PC-9 (cell line): ENCODE measurements around the gene GALNT2. TPM values are rescaled to one million over a fixed set of nuclear protein-coding genes. Genes with fewer than 3 reads are reported as not detected.

ENCODE experiments used
- BruUV-seq: library from RNA; stranded (reverse); fragments of 400-500 nt; replicated peaks from 2 replicates; lab custom pipeline; 2021; lab: Mats Ljungman, UMichigan
- CTCF ChIA-PET: fragments of 300-600 bp; sonication (Branson Sonifier 250); formaldehyde crosslinking; loops from one replicate; lab custom pipeline; 2022; ENCODE audit warnings: antibody characterized with exemption; lab: Charles Lee
- POLR2A ChIA-PET: fragments of 300-600 bp; sonication (Branson Sonifier 250); formaldehyde crosslinking; loops from one replicate; lab custom pipeline; 2022; ENCODE audit warnings: antibody characterized with exemption; ENCODE audit not compliant: unreplicated experiment; lab: Charles Lee
- DNase-seq, 2 experiments: peaks; one replicate each; pipeline versions ENCODE4 v3.0.0 to v3.0.0-alpha.2; 2015 to 2022; ENCODE audit warnings: mixed read lengths in 1 of 2
- H2AFZ ChIP-seq: fragments of 200-600 bp; sonication (generic); 2 replicates; pipeline ENCODE4 v1.8.1; 2017; ENCODE audit warnings: antibody characterized with exemption
- H3F3A ChIP-seq: fragments of 200-600 bp; sonication (generic); 2 replicates; pipeline ENCODE4 v1.8.1; 2017; ENCODE audit warnings: antibody characterized with exemption, mild to moderate bottlenecking, low read depth; ENCODE audit not compliant: insufficient read depth
- H3K27ac ChIP-seq: fragments of 200-600 bp; sonication (generic); 2 replicates; pipeline ENCODE4 v1.6.1; 2016; ENCODE audit warnings: mixed run types
- H3K27me3 ChIP-seq: fragments of 200-600 bp; sonication (generic); 2 replicates; pipeline ENCODE4 v1.6.1; 2016; ENCODE audit warnings: low read depth, mixed run types; ENCODE audit not compliant: insufficient read depth
- H3K36me3 ChIP-seq: fragments of 200-600 bp; sonication (generic); 2 replicates; pipeline ENCODE4 v1.6.1; 2016; ENCODE audit warnings: low read depth, mixed run types
- H3K4me1 ChIP-seq: fragments of 200-600 bp; sonication (generic); replicated peaks from 2 replicates; pipeline ENCODE4 v1.6.1; 2016; ENCODE audit warnings: mixed run types; ENCODE audit not compliant: insufficient read depth
- H3K4me2 ChIP-seq: fragments of 200-600 bp; sonication (generic); 2 replicates; pipeline ENCODE4 v1.6.1; 2017; ENCODE audit warnings: mixed run types
- H3K4me3 ChIP-seq: fragments of 200-600 bp; sonication (generic); 2 replicates; pipeline ENCODE4 v1.6.1; 2016; ENCODE audit warnings: mixed run types
- H3K79me2 ChIP-seq: fragments of 200-600 bp; sonication (generic); 2 replicates; pipeline ENCODE4 v1.6.1; 2017; ENCODE audit warnings: low read depth, mixed run types
- H3K9me2 ChIP-seq: fragments of 200-600 bp; sonication (generic); 2 replicates; pipeline ENCODE4 v1.8.1; 2017; ENCODE audit warnings: mild to moderate bottlenecking; ENCODE audit not compliant: insufficient read depth
- H3K9me3 ChIP-seq: fragments of 200-600 bp; sonication (generic); 2 replicates; pipeline ENCODE4 v1.8.1; 2016; ENCODE audit warnings: low read depth; ENCODE audit not compliant: insufficient read depth
- H4K20me1 ChIP-seq: fragments of 200-600 bp; sonication (generic); 2 replicates; pipeline ENCODE4 v1.8.1; 2017; ENCODE audit not compliant: insufficient read depth
- EZH2 ChIP-seq: fragments of 200-600 bp; sonication (generic); IDR thresholded peaks from 2 replicates; pipeline ENCODE4 v1.8.0; 2017; ENCODE audit warnings: antibody characterized with exemption, low read depth
- intact Hi-C: fragments of 100-400 bp; cut with micrococcal nuclease; formaldehyde crosslinking; loops from one replicate; pipeline ENCODE4 v1.10.0; 2022; ENCODE audit not compliant: unreplicated experiment
- total RNA-seq: library from RNA; stranded (reverse); gene quantifications from 2 replicates; pipeline ENCODE4 v1.2.3, GENCODE V29; 2021
- TF ChIP-seq, protein P1 (sequence below): fragments of 200-600 bp; sonication (generic); conservative IDR thresholded peaks from 2 replicates; pipeline ENCODE4 v1.6.1; 2017; ENCODE audit warnings: mixed run types, antibody characterized with exemption, mild to moderate bottlenecking, moderate library complexity

GALNT2 gene
- total RNA-seq, 1 experiment from 2014 or later: 121 TPM

DNA sequence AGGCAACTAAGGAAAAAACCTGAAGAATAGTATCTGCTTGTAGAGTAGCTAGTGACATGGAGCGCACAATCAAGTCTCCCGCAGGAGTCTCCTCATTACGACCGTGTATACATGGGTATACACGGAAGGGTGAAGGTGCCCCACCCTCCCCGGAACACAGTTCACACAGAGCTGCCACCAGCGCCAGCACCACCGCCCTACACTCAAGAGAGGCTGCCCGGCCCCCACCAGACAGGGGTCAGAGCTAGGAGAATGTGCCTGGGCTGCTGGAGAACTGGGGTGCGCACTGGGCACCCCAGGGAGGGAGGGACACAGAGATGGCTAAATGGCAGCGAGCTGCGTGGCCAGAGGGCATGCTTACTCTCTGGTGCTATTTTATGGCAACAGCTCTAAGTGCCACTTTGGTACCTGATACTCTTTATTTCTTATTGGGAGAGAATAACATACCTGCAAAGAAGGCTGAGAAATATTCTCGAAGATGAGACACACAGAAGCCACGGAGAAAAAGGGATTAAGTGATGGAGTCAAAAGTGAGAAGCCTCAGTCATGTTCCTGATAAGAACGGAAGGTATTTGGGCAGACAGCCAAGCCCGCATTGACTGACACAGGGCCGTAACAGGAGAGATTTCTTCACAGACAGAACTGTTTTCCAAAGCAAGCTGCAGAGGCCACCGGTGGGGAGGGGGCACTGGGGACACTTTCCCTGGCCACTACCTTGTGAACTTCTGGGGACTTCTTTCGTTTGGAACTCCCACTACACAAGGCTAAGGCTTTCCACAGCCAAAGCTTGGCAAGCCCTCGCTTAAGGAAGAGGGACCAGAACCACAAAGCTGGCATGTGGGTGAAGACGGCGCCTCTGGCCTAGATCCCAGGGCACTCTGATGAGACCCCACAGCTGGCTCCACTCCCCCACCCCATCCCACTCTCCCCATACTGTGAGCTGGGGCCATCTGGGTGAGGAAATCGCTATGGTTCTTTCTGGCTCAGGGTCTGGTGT, 251.1 kb downstream of the GALNT2 start:
- no peaks in the 10 kb centered on the region for H3K9me2 ChIP-seq
- no peaks in the 10 kb centered on the region for H3K4me1 ChIP-seq
- POLR2A ChIA-PET: no interaction called here
- H3F3A ChIP-seq: no peaks in the 10 kb centered on the region
- no TSS peak for BruUV-seq
- H3K4me3 ChIP-seq: no peak overlapping the region
- TF ChIP-seq, protein P1, sequence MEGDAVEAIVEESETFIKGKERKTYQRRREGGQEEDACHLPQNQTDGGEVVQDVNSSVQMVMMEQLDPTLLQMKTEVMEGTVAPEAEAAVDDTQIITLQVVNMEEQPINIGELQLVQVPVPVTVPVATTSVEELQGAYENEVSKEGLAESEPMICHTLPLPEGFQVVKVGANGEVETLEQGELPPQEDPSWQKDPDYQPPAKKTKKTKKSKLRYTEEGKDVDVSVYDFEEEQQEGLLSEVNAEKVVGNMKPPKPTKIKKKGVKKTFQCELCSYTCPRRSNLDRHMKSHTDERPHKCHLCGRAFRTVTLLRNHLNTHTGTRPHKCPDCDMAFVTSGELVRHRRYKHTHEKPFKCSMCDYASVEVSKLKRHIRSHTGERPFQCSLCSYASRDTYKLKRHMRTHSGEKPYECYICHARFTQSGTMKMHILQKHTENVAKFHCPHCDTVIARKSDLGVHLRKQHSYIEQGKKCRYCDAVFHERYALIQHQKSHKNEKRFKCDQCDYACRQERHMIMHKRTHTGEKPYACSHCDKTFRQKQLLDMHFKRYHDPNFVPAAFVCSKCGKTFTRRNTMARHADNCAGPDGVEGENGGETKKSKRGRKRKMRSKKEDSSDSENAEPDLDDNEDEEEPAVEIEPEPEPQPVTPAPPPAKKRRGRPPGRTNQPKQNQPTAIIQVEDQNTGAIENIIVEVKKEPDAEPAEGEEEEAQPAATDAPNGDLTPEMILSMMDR: no peak
- no peak for TF ChIP-seq EZH2
- H2AFZ ChIP-seq: no peak overlapping the region
- CTCF ChIA-PET: no interaction called here
- H3K4me2 ChIP-seq: no peak overlapping the region
- no peaks in the 10 kb centered on the region for H3K36me3 ChIP-seq
- DNase-seq: no peak
- H4K20me1 ChIP-seq: no peaks in the 10 kb centered on the region
- H3K27me3 ChIP-seq: peaks cover 51% of the 10 kb centered on the region
- H3K79me2 ChIP-seq: no peaks in the 10 kb centered on the region
- no peaks in the 10 kb centered on the region for H3K9me3 ChIP-seq
- no peak overlapping the region for H3K27ac ChIP-seq
- intact Hi-C loops: loop anchor here (10.0 kb wide), 1 partner anchor 813 kb away; the partner anchor contains the start of gene NUP133

DNA sequence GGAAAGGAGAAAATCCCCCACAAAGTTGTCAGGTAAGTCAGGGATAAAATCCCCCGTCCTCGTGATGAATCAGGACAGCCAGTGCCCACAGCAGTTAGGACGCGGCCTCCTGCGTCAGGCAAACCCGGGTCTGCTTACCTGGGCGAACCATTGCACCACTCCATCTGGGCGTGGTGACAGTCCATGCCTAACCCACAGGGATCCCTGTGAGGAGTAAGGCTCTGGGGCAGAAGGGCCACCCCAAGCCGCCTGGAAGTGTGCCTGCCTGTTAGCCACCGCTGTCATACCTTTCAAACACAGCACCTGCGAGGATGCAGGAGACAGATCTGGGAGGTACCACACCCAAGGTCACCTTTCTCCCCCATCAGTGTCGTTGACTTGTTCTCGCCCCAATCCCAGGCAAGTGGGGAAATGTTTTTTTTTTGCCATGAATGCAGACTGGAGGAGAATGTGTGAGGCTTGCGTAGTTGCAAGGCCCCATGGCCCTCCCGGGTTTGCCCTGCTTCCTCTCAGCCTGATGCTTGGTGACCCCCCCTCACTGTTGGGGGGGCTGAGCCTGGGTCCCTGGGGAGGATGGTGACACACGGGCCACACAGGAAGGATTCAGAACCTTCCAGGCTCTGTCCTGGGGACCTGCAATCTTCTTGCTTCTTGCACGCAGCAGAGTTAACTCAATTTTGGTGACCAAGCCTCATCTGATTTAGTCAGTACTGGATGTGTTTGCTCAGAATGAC, 252.1 kb downstream of the GALNT2 start:
- Histone ChIP-seq H3K4me3 (no peak overlapping the region), H2AFZ (no peak overlapping the region), H3K4me2 (no peak overlapping the region), H3K27me3 (peaks cover 53% of the 10 kb centered on the region), H3K9me3 (no peaks in the 10 kb centered on the region), H4K20me1 (no peaks in the 10 kb centered on the region), H3K9me2 (no peaks in the 10 kb centered on the region), H3K27ac (no peak overlapping the region), H3K4me1 (no peaks in the 10 kb centered on the region), H3K36me3 (no peaks in the 10 kb centered on the region), H3K79me2 (no peaks in the 10 kb centered on the region), H3F3A (no peaks in the 10 kb centered on the region)
- ChIA-PET POLR2A (no interaction called here), CTCF (no interaction called here)
- intact Hi-C loops: loop anchor here (10.0 kb wide), 1 partner anchor 814 kb away; the partner anchor contains the start of gene NUP133
- TF ChIP-seq, protein P1: no peak
- no peak for TF ChIP-seq EZH2
- BruUV-seq: no TSS peak
- no peak for DNase-seq

DNA sequence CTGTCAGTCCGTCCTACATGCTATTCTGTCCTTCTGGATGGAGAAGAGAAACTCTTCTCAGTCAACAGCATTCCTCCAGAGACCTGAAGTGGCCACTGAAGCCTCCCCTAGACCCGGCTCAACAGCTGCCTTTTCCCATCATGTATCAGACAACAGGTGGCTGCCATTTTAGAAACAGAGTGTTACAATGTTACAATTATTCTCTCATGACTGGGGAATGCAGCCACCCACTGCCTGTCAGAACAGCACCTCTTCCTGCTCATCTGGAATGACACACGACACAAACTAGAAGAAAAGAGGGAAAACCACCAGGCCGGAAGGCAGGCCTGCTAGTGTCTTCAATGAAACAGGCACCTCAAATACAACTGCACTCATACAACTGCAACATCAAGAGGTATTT, 253.8 kb downstream of the GALNT2 start:
- no peak for DNase-seq
- Histone ChIP-seq H3K9me2 (no peaks in the 10 kb centered on the region), H3K79me2 (no peaks in the 10 kb centered on the region), H3F3A (no peaks in the 10 kb centered on the region), H2AFZ (no peak overlapping the region), H3K36me3 (no peaks in the 10 kb centered on the region), H3K4me1 (no peaks in the 10 kb centered on the region), H3K27ac (no peak overlapping the region), H3K4me3 (no peak overlapping the region), H3K4me2 (no peak overlapping the region), H3K9me3 (no peaks in the 10 kb centered on the region), H4K20me1 (no peaks in the 10 kb centered on the region), H3K27me3 (peaks cover 47% of the 10 kb centered on the region)
- BruUV-seq: no TSS peak
- ChIA-PET POLR2A (no interaction called here), CTCF (no interaction called here)
- intact Hi-C loops: no loop called here
- no peak for TF ChIP-seq EZH2
- TF ChIP-seq, protein P1: no peak
